OCI-LY1 (cell line): ENCODE measurements around the gene HLA-DQA1.

Source experiments
- H2AFZ ChIP-seq: fragments of 200-600 bp; sonication (generic), shearing (Covaris generic); 2 replicates; pipeline ENCODE4 v1.6.0; 2014; ENCODE audit warnings: antibody characterized with exemption, mild to moderate bottlenecking, low read length
- H3F3A ChIP-seq: fragments of 200-600 bp; sonication (generic), shearing (Covaris generic); 2 replicates; pipeline ENCODE4 v1.6.0; 2014; ENCODE audit warnings: mild to moderate bottlenecking, antibody characterized with exemption, low read length, moderate library complexity; ENCODE audit not compliant: insufficient read depth
- H3K27ac ChIP-seq: fragments of 200-600 bp; sonication (generic); 2 replicates; pipeline ENCODE4 v1.5.1; 2014; ENCODE audit warnings: low read length, mixed run types, mild to moderate bottlenecking, low read depth; ENCODE audit not compliant: poor library complexity, severe bottlenecking
- H3K27me3 ChIP-seq: fragments of 200-600 bp; sonication (generic); 2 replicates; pipeline ENCODE4 v1.6.0; 2014; ENCODE audit warnings: antibody characterized with exemption, mild to moderate bottlenecking, low read length, moderate library complexity; ENCODE audit not compliant: insufficient read depth
- H3K36me3 ChIP-seq: fragments of 200-600 bp; sonication (generic); 2 replicates; pipeline ENCODE4 v1.6.1; 2014; ENCODE audit warnings: mild to moderate bottlenecking, antibody characterized with exemption, low read length, moderate library complexity, mixed read lengths; ENCODE audit not compliant: insufficient read depth
- H3K4me1 ChIP-seq: fragments of 200-600 bp; sonication (generic); 2 replicates; pipeline ENCODE4 v1.5.1; 2014; ENCODE audit warnings: mild to moderate bottlenecking, low read length, moderate library complexity; ENCODE audit not compliant: insufficient read depth, severe bottlenecking
- H3K4me2 ChIP-seq: fragments of 200-600 bp; sonication (generic), shearing (Covaris generic); 2 replicates; pipeline ENCODE4 v1.6.1; 2014; ENCODE audit warnings: low read length
- H3K4me3 ChIP-seq: fragments of 200-600 bp; sonication (generic); 2 replicates; pipeline ENCODE4 v1.5.1; 2014; ENCODE audit warnings: low read length, low read depth, mild to moderate bottlenecking, mixed read lengths; ENCODE audit not compliant: poor library complexity, severe bottlenecking
- H3K79me2 ChIP-seq: fragments of 200-600 bp; shearing (Covaris generic); 2 replicates; pipeline ENCODE4 v1.6.1; 2016; ENCODE audit warnings: mixed run types, low read length, mixed read lengths; ENCODE audit not compliant: insufficient read depth
- H3K9ac ChIP-seq: fragments of 200-600 bp; sonication (generic), shearing (Covaris generic); 2 replicates; pipeline ENCODE4 v1.6.1; 2014; ENCODE audit warnings: mild to moderate bottlenecking, low read length, mixed read lengths
- H3K9me2 ChIP-seq: fragments of 200-600 bp; sonication (generic), shearing (Covaris generic); 2 replicates; pipeline ENCODE4 v1.6.1; 2014; ENCODE audit warnings: low read depth, mild to moderate bottlenecking, low read length, mixed read lengths
- H3K9me3 ChIP-seq: fragments of 200-600 bp; shearing (Covaris generic); 2 replicates; pipeline ENCODE4 v1.6.1; 2014; ENCODE audit warnings: low read length, mixed read lengths
- H4K20me1 ChIP-seq: fragments of 200-600 bp; sonication (generic), shearing (Covaris generic); 2 replicates; pipeline ENCODE4 v1.6.0; 2016; ENCODE audit warnings: mild to moderate bottlenecking, low read length; ENCODE audit not compliant: insufficient read depth
- CTCF ChIP-seq: fragments of 200-600 bp; sonication (generic), shearing (Covaris generic); IDR thresholded peaks from 2 replicates; pipeline ENCODE4 v1.5.1; 2017; ENCODE audit warnings: mild to moderate bottlenecking, antibody characterized with exemption, low read length, moderate library complexity, mixed read lengths
- EZH2 ChIP-seq: fragments of 200-600 bp; sonication (generic), shearing (Covaris generic); IDR thresholded peaks from 2 replicates; pipeline ENCODE4 v1.8.0; 2017; ENCODE audit warnings: borderline replicate concordance, mixed run types, mild to moderate bottlenecking, antibody characterized with exemption, low read length, moderate library complexity, mixed read lengths

Gene HLA-DQA1

GRCh38 chr6:32622545-32623401, 14.4 kb upstream of the HLA-DQA1 start:
- Histone ChIP-seq H3K4me1 (peaks cover 57% of the 10 kb centered on the region), H2AFZ (no peak overlapping the region), H3F3A (no peaks in the 10 kb centered on the region), H3K9me2 (no peaks in the 10 kb centered on the region), H3K4me3 (peak overlapping the region; percentile 21), H3K4me2 (peak overlapping the region; percentile 56), H4K20me1 (no peaks in the 10 kb centered on the region), H3K27ac (peak overlapping the region; percentile 95), H3K9ac (peak overlapping the region; percentile 35; the same call in 1 of the 2 replicates), H3K79me2 (no peaks in the 10 kb centered on the region), H3K27me3 (no peaks in the 10 kb centered on the region), H3K36me3 (no peaks in the 10 kb centered on the region), H3K9me3 (no peaks in the 10 kb centered on the region)
- peak; percentile 34; the same call in 1 of the 2 replicates for TF ChIP-seq CTCF
- TF ChIP-seq EZH2, result no peak

GRCh38 chr6:32623693-32624092, 13.5 kb upstream of the HLA-DQA1 start:
- H3K9me3 ChIP-seq, result no peaks in the 10 kb centered on the region
- no peak overlapping the region for H3K4me3 ChIP-seq
- no peak overlapping the region for H3K9ac ChIP-seq
- peaks cover 57% of the 10 kb centered on the region for H3K4me1 ChIP-seq
- 0 out of 2 replicates have a peak overlapping the region, but pooled peaks have one; percentile 56 for H3K4me2 ChIP-seq
- H3K36me3 ChIP-seq, result no peaks in the 10 kb centered on the region
- H3K79me2 ChIP-seq, result no peaks in the 10 kb centered on the region
- no peaks in the 10 kb centered on the region for H3F3A ChIP-seq
- peak overlapping the region; percentile 95 for H3K27ac ChIP-seq
- no peaks in the 10 kb centered on the region for H3K27me3 ChIP-seq
- no peaks in the 10 kb centered on the region for H4K20me1 ChIP-seq
- H2AFZ ChIP-seq, result no peak overlapping the region
- TF ChIP-seq EZH2 (no peak), CTCF (no peak)
- H3K9me2 ChIP-seq, result no peaks in the 10 kb centered on the region

- no peak for TF ChIP-seq EZH2
- no peak for TF ChIP-seq CTCF
- Histone ChIP-seq H3K4me2 (no peak overlapping the region; the same call in 1 of the 2 replicates), H3K9me2 (no peaks in the 10 kb centered on the region), H3K36me3 (no peaks in the 10 kb centered on the region), H4K20me1 (no peaks in the 10 kb centered on the region), H3K4me1 (peaks cover 57% of the 10 kb centered on the region), H3K4me3 (no peak overlapping the region), H3K27me3 (no peaks in the 10 kb centered on the region), H3K9me3 (no peaks in the 10 kb centered on the region), H3K79me2 (no peaks in the 10 kb centered on the region), H3F3A (no peaks in the 10 kb centered on the region), H3K27ac (peak overlapping the region; percentile 95), H3K9ac (no peak overlapping the region), H2AFZ (no peak overlapping the region)
Measured at GRCh38 chr6:32624565-32624964, 12.6 kb upstream of the HLA-DQA1 start.
